ENCODE measurements around the gene RPGRIP1.
"Not testable (repeated sequence)": the region's sequence is repeated elsewhere in the genome, so short reads cannot be mapped to it uniquely, and the experiment has no call there.

Gene RPGRIP1

DNA sequence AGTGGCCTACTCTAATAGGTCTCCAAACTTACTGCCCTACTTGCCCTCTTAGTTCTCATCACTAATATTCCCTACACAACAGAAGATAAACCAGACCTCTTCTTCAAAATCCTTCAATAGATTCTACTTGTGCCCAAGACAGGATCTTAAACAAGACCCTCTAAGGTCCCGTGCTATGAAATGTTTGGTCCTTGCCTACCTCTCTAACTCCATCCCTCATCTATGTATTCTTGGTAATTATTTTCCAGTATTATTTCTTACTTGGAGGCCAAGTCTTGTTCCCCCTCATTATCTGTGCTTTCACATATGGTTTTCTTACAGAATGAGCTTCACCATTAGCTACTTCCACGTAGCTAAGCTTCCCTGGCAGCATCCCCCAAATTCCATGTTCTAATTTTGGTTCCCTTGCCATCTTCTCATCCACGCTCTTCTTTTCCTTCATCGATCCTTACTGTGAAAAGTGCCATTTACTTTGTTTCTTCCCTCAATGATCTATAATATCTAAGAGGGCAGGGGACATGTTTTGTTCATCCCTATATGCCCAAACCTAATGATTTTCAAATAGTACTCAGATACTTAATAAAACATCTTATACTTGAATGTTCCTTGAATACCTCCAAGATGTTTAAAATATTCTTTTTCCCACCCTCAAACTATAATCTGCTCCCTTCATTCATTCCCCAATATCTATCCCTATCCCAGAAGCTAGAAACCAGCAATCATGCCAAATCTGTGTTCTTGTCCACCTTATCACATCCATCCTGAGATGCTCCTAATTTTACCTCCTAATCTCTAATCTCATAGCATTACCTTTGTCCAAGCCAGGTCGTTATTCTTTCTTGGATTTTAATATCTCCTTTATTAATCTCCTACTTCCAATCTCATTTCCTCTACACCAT, 20.7 kb upstream of the RPGRIP1 start:
- DNase-seq: peak in 2 of 3 donors; percentile 7 to 18

DNA sequence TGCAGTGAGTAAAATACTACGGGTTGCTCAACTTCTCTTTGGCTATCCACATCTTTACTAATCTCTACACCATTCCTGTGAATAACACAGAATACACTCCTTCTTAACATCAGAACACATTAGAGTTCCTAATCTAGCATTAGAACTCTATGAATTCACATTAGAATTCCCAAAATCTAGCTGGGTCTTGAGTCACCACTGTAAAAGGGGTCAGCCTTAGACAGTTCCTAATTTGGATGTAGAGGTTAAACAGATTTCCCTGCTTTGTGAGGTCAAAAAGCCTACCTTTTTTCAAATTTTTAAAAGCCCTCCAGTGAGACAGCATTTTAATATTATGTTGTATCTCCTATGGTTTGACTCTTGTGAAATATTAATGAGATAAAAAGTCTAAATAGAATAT, 18.1 kb upstream of the RPGRIP1 start:
- peak in 1 of 3 donors; percentile 18 for DNase-seq

DNA sequence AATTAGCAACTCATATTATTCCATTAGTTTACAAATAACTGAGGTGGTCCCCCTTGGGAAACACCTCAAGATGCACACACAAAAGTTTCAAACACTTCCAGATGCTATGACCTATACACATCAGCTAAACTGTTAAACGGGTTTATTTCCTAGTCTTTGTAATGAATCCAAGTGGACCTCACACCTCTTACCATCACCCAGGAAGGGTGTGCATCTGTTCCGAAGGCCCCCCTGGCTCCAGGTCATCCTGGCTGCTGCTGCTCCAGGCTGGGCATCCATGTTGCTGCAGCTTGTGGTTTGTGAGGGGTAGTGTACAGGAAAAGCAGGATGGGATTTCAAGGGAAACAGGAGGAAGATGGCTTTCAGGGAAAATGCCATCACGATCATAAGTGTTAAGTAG, 17.5 kb upstream of the RPGRIP1 start:
- DNase-seq: no peak

DNA sequence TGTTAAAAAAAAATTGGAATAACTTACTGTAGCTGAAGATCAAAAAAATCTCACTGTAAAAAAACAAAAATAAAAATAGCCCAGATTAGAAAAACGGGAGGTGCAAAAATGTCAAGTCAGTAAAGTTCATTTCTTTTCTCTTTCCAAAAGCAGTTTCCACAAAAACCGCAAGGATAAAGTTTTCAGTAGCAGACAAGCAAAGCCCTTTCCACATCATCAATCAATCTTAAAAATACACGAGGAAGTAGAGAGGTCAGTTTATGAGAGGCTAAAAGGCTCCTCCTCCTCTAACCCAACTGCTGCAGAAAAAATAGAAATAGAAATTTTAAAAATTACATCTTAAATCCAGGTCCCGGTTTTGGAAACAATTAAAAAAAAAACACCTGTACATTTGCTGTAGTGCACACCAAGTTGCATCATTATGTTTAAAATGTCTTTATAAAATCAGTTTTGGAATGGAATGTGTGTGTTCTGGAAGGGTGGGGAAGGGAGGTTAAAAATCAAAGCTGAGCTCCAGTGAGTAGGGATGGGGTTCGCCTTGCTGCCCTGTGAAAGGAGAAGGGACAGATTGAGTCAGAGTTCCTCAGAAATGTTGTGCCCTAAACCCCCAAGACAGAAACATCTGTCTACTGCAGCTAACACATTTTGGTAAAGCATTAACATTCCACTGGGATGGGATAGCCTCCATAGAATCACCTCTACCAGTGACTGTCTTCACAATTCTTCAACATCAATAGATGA, 16.4 kb upstream of the RPGRIP1 start:
- DNase-seq: peak in 2 of 3 donors; percentile 48 to 57

DNA sequence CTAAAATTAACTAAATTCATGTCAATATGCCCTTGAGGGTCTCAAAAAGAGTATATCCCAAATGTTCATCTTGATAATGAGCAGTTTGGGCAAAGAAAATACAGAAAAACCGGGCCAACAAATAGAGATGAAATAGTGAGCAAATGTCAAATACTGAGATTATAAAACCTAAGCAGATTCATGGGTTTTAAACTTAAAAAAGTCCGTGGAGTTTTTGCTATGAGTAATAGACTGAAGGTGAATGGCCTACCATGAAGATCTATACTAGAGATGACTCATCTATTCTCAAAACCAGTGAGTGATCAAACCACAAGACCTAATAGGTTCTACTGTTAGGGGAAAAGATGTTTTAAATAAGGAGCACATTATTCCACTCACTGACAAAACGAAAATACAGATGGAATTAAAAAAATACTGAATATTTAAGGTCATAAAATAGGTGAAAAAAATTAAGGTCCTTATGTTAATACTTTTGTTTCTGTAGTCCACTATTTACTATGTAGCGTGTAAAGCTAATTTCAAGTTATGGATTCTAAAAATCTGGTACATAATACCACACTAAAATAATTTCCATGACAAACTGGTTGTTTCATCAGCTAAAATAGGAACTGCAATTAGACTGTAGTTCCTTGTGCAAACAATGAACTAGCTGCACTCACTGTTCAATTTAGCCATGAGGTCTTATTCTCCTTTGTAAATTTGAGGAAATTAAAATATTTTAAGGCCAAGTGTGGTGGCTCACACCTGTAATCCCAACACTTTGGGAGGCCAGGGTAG, 15.7 kb upstream of the RPGRIP1 start:
- peak; percentile 76 to 96 (median 94) for DNase-seq

DNA sequence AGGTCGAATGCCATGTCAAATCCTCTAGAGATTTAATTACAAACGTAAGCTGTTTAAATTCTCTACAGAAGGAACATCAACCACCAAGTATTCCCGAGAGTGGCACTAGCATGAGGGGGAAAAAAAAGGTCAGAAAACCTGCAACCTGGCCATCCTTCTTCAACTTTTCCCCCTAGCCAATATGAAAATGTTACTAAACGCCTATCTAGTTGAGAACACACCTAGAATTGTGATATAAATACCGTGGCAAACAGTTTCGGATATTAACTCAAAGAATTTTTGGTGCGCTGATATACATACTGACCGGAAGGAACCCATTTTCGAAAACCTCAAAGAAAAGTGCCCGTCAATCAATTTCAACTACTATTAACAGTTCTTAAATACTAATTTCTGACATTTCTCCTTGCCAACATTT, 12.4 kb upstream of the RPGRIP1 start:
- DNase-seq: no peak

DNA sequence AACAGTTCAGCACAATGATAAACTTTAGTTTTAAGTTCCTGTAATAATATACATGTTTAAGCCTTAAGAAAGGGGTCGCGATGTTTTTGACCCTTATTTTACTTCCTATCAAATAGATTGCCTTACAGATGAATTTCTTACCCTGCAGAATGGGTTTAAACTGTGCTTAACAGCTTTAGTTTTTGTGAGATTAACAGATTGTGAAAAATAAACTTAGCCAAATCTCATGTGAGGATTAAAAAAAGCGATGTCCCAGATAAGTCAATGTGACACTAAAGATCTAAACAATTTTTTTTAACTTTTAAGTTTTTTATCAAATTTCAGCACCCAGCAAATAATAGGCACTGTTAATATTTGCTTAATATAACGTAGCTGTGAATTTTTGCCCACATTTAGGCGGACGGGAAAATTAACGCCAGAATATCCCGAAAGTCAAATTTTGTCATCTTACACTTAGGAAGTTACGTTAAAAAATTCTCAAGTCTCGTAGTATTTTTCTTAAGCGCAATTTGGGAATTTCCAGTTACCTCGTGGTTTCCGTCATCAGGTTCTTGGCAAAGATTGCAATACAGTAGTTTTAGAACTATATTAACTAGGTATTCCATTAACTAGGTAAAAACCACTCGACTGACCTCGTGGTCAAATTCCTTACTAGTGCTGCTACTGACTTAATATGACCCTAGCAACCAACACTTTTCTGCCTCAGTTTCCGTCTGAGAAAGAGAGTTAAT, 11.8 kb upstream of the RPGRIP1 start:
- peak; percentile 88 to 99 (median 98) for DNase-seq

DNA sequence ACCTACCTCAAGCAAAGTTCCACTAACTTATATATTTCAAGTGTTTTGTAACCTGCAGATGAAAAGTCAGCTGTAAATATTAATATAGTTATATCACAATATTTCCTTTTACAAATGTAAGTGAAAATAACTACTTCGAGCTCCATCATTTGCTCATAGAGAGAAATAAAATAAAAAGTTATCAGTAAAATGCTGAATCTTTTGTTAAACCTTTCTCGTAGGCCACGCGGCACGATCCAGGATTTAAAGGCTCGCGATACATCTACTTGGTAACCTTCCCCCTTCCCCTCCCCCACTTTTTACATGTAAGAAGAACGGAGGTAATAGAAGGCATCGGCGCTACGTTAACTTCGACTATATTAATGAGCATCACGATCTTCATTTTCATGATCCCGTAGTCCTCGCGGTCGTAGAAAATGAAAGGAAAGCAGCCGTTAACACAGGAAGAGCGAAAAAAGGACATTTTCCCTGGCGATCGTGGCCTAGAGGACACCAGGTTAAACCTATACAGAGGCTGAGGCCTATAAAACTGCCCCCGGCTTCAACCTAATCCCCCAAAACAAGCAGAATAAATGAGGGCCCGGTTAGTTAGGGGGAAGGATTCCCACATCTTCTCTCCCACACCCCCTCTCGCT, 11.1 kb upstream of the RPGRIP1 start:
- peak; percentile 66 to 76 (median 76) for DNase-seq

DNA sequence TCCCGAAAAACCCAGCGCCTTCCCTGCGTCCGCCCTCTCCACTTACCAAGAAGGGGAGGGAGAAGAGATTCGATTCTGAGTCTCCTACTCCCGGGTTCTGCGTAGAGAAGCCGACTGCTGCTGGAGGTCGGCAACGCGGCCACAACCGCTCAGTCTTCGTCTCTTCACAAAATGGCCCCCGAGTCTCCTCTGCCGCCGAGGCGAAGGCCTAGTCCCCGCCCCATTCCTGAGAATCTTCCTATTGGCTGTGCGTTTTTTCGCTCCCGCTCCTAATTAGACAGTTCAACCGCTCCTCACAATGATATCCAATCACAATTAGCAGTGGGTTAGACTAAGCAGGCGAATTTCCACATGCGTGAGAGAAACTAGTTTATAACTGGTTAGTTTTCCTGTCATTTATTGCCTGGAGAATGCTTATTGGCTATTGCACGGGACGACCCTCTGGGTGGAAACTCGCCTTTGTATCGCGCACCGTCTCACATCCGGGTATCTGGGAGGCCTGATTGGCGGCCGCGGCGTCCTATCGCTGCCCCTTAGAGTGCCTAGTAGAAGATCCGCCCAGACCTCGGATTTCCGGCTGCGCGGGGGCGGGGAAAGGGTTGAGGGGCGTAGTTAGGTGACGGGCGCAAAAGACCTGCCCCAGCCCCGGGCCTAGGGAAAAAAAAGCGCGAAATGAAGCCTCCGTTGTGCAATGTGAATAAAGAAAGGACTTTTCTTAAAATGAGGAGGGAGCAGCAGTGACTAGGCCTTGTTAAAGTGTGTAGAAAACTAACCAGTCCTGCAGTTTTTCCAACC, 10.4 kb upstream of the RPGRIP1 start, which contains the start of gene HNRNPC:
HNRNPC (minus strand) TSS at position 191 of the 795 bp plus-strand sequence. CDS start 35,249 bp downstream, outside the sequence.
- DNase-seq: peak; percentile 99 to 100 (median 100)

DNA sequence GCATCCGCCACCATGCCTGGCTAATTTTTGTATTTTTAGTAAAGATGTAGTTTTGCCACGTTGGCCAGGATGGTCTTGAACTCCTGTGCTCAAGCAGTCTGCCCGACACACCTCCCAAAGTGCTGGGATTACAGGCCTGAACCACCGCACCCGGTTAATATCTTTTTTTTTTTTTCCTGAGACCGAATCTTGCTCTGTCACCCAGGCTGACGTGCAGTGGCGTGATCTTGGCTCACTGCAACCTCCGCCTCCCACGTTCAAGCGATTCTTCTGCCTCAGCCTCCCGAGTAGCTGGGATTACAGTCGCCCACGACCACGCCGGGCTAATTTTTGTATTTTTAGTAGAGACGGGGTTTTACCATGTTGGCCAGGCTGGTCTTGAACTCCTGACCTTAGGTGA, 7.2 kb upstream of the RPGRIP1 start:
- DNase-seq: not testable (repeated sequence)

DNA sequence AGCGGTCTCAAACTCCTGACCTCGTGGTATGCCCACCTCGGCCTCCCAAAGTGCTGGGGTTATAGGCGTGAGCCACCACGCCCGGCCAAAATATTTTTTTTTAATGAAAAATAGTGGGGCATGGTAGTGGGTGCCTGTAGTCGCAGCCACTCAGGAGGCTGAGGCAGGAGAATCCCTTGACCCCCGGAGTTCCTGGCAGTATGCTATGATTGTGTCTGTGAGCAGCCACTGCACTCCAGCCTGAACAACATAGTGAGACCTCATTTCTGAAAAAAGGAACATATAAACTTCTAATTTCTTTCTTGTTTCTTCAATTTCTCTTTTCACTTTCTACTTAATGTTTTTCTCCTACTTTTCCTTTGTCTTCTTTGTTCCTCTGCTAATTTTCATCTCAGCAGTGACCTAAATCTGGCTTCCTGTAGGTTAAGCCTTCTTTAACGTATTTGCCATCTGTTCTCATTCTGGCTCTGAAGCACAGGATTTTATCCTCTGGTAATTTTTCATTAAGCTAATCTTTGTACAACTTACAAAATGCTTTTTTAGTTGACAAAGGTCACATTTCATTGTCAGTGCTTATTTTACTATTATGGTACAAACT, 4.5 kb upstream of the RPGRIP1 start:
- DNase-seq: no peak

DNA sequence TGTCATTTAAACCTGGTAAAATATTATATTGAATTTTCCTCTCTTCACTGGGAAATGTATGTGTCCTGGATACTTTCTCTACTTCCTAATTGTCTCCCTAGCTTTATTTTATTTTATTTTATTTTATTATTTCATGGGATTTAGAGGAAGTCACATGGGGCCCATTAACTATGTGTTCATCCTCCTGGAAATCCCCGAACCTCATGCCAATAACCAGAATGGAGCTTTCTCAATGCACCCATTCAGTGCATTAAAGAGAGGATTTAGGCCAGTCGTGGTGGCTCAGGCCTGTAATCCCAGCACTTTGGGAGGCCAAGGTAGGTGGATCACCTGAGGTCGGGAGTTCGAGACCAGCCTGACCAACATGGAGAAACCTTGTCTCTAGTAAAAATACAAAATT, 1.3 kb upstream of the RPGRIP1 start:
- DNase-seq: peak; percentile 72 to 84 (median 76)

DNA sequence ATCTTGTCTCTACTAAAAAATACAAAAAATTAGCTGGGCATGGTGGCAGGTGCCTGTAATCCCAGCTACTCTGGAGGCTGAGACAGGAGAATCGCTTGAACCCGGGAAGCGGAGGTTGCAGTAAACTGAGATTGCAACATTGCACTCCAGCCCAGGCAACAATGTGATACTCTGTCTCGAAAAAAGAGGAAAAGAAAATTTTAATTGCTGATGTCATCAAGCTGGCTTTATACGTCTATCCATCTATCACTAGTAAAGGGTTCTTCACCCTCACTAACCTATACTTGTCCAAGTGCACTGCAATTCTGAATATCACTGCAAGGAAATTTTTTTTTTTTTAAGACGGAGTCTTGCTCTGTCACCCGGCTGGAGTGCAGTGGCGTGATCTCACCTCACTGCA, 2.0 kb downstream of the RPGRIP1 start:
- peak in 1 of 3 donors; percentile 42 for DNase-seq

DNA sequence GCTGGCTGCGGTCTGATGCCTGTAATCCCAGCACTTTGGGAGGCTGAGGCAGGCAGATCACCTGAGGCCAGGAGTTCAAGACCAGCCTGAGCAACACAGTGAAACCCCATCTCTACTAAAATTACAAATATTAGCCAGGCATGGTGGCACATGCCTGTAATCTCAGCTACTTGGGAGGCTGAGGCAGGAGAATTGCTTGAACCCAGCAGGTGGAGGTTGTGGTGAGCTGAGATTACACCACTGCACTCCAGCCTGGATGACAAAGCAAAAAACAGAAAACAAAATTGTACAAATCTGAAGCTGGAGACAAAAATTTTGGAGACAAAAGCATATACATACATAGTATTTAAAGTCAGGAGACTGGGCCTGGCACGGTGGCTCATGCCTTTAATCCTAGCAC, 6.6 kb downstream of the RPGRIP1 start:
- not testable (repeated sequence) for DNase-seq

DNA sequence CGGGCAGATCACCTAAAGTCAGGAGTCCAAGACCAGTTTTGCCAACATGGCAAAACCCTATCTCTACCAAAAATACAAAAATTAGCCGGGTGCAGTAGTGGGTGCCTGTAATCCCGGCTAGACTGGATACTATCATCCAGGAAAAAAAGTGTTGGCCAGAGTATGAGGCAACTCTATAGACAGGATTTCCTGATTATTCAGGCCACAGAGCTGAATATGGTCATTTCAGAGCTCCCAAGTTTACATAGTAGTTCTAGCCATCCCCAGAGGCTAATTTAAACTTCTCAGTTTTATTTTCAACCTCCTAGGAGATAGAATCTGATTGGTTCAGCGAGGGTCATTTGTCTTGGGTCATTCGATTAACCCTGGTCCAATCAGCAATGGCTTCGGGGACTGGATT, 7.3 kb downstream of the RPGRIP1 start:
- DNase-seq: no peak

DNA sequence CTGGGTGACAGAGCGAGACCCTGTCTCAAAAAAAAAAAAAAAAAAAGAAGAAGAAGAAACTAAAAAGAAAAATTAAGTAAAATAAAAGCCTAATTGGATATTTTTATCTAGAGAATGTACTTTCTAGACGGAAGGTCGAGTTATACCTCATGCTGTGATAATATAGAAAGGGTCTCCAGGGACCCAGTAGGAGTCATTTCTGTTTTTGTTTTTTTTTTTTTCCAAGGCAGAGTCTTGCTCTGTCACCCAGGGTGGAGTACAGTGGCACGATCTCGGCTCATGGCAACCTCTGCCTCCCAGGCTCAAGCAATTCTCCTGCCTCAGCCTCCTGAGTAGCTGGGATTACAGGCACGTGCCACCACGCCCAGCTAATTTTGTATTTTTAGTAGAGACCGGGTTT, 14.1 kb downstream of the RPGRIP1 start:
- not testable (repeated sequence) for DNase-seq

DNA sequence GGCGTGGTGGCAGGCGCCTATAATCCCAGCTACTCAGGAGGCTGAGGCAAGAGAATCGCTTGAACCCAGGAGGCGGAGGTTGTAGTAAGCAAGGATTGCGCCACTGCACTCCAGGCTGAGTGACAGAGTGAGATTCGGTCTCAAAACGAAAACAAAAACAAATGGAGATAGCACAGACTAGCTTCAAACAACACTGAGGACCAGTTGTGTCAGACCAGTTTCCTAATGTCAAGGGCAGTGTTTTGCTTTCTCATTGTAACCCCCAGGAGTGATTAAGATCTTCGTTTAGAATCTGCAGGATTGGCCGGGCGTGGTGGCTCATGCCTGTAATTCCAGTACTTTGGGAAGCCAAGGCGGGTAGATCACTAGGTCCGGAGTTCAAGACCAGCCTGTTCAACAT, 18.5 kb downstream of the RPGRIP1 start:
- DNase-seq: no peak

DNA sequence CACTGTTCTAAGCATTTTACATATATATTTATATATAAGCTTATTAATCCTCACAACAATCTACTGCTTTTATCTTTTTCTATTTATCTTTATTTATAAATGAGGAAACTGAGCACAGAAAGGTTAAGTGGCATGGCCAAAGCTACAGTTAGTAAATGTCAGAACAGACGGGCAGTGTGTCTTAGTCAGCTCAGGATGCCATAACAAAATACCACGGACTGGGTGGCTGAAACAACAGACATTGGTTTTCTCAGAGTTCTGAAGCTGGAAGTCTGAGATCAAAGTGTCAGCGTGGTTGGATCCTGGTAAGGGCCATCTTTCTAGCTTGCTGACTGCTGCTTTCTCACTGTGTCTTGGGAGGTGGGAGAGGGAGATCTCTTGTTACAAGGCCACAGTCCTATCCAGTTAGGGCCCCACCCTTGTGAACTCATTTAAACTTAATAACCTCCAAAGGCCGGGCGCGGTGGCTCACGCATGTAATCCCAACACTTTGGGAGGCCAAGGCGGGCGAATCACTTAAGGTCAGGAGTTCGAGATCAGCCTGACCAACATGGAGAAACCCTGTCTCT, 19.8 kb downstream of the RPGRIP1 start:
- DNase-seq: no peak

DNA sequence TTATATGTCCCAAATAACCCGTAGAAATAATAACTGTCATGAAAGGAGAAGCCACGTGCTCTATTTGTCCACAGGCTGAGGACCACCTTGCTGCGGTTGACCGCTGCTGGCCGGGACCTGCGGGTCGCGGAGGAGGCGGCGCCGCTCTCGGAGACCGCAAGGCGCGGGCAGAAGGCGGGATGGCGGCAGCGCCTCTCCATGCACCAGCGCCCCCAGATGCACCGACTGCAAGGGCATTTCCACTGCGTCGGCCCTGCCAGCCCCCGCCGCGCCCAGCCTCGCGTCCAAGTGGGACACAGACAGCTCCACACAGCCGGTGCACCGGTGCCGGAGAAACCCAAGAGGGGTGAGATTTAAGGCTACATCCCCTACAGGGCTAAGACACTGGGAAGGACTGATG, 21.0 kb downstream of the RPGRIP1 start:
- peak; percentile 29 to 58 (median 35) for DNase-seq
